K562 (cell line): ENCODE data around the gene YIPF1. TPM values are rescaled to one million over a fixed set of nuclear protein-coding genes. Genes with fewer than 3 reads are reported as not detected.

Experiments used
- BACH1 ChIP-seq: fragments of 200-800 bp; sonication (Bioruptor generic); IDR thresholded peaks from 2 replicates; pipeline ENCODE4 v1.6.1; 2016; ENCODE audit warnings: missing genetic modification characterization, missing compliant biosample characterization
- CC2D1A ChIP-seq: fragments of 450-650 bp; IDR thresholded peaks from 2 replicates; pipeline ENCODE4 v1.6.1; 2017; ENCODE audit warnings: mild to moderate bottlenecking
- GTF3C2 ChIP-seq: IDR thresholded peaks from 3 replicates; pipeline ENCODE4 v1.6.1; 2011; ENCODE audit warnings: borderline replicate concordance, mild to moderate bottlenecking, moderate library complexity; ENCODE audit not compliant: insufficient read length; ENCODE audit errors: extremely low read depth
- NR4A1 ChIP-seq, 2 experiments: fragments of 250-450 bp in 1 of 2; fragments of 450-650 bp in 1 of 2; sonication (Bioruptor Pico) in 1 of 2; IDR thresholded peaks; 2 replicates each; pipeline versions ENCODE4 v1.4.0 to v1.6.1; 2016 to 2020; ENCODE audit warnings: mild to moderate bottlenecking in 2 of 2, missing compliant biosample characterization in 1 of 2, missing genetic modification characterization in 1 of 2, moderate library complexity in 1 of 2
- NUFIP1 ChIP-seq: fragments of 450-650 bp; IDR thresholded peaks from 2 replicates; pipeline ENCODE4 v1.6.1; 2018; ENCODE audit not compliant: partially characterized antibody
- TFAP4 ChIP-seq: sonication (generic); formaldehyde crosslinking; IDR thresholded peaks from 2 replicates; pipeline ENCODE4 v1.8.0; 2022; ENCODE audit warnings: missing genetic modification reagents, mild to moderate bottlenecking, moderate library complexity, borderline replicate concordance
- THAP12 ChIP-seq: fragments of 250-450 bp; sonication (Bioruptor Pico); IDR thresholded peaks from 2 replicates; pipeline ENCODE4 v1.9.0; 2021; ENCODE audit warnings: mild to moderate bottlenecking, inconsistent platforms
- THRAP3 ChIP-seq: fragments of 450-650 bp; IDR thresholded peaks from 2 replicates; pipeline ENCODE4 v1.6.1; 2016; ENCODE audit warnings: mild to moderate bottlenecking, inconsistent platforms, borderline replicate concordance
- WHSC1 ChIP-seq: IDR thresholded peaks from one replicate; pipeline ENCODE4 v1.6.1; 2012; ENCODE audit warnings: low read length, control low read depth, inconsistent platforms
- ZC3H4 ChIP-seq: sonication (generic); formaldehyde crosslinking; IDR thresholded peaks from 2 replicates; pipeline ENCODE4 v1.9.0; 2021; ENCODE audit warnings: missing genetic modification reagents, borderline replicate concordance
- ZC3H8 ChIP-seq: fragments of 450-650 bp; IDR thresholded peaks from 2 replicates; pipeline ENCODE4 v1.6.1; 2017
- ZKSCAN8 ChIP-seq: fragments of 200-800 bp; sonication (Bioruptor generic); IDR thresholded peaks from 2 replicates; pipeline ENCODE4 v1.6.1; 2016; ENCODE audit warnings: missing genetic modification characterization, missing compliant biosample characterization
- ZNF518B ChIP-seq: fragments of 250-450 bp; sonication (Bioruptor Pico); IDR thresholded peaks from 2 replicates; pipeline ENCODE4 v1.5.0; 2021; ENCODE audit warnings: mild to moderate bottlenecking, moderate library complexity
- polyA plus RNA-seq, 8 experiments: library from polyadenylated mRNA; depleted of rRNA in 4 of 8; stranded (reverse) in 5 of 8; unstranded in 3 of 8; fragments of >200 nt; fragmentation: Nextera tagmentation in 2 of 8; fragmentation: Illumina TruSeq in 1 of 8; extraction: Ambion mirVana in 2 of 8; extraction: Trizol in 1 of 8; gene quantifications; 2 replicates each; pipeline versions ENCODE4 v1.2.1 to v1.2.3, GENCODE V29; 2011 to 2014; ENCODE audit warnings: inconsistent platforms in 1 of 8, missing spikeins in 1 of 8
- total RNA-seq, 7 experiments: library from RNA; depleted of rRNA in 6 of 7; stranded (reverse); fragments of >200 nt in 6 of 7; fragmentation: Illumina TruSeq in 2 of 7; extraction: Trizol in 2 of 7; gene quantifications; 2 replicates each; pipeline versions ENCODE4 v1.2.1 to v1.2.3, GENCODE V29; 2011 to 2021; ENCODE audit warnings: low replicate concordance in 1 of 7

The YIPF1 gene
- total and polyA plus RNA-seq, 9 of the 15 experiments (the other 6 are each of a cell fraction or from before 2014, with no cell fraction given) = 11.5 to 37.5 (median 19.2) TPM

GRCh38 chr1:53889304-53890298 lies at the start of gene YIPF1 (continued):
- TF ChIP-seq TFAP4 (CRISPR knock-in tag) = peak; percentile 70
- TF ChIP-seq THRAP3 = peak; percentile 78; the same call in 1 of the 2 replicates
- TF ChIP-seq CC2D1A = peak; percentile 76
- TF ChIP-seq GTF3C2 = no peak
- no peak for TF ChIP-seq THAP12
- TF ChIP-seq NUFIP1 = no peak
- TF ChIP-seq ZKSCAN8 = no peak
- no peak for TF ChIP-seq BACH1 (tag)
- TF ChIP-seq NR4A1 (CRISPR knock-in tag; IDR thresholded peaks at IDR 0.05) = peak; percentile 34; the same call in 1 of the 2 replicates
- no peak for TF ChIP-seq NR4A1 (tag; IDR thresholded peaks at IDR 0.05)
- no peak for TF ChIP-seq WHSC1
- TF ChIP-seq ZNF518B = no peak
- 0 out of 2 replicates have a peak, but pooled peaks have one; percentile 53 for TF ChIP-seq ZC3H4 (CRISPR knock-in tag)
- no peak for TF ChIP-seq ZC3H8
